ENCODE data around the gene SPATA6L.

The SPATA6L gene

GRCh38 chr9:4548811-4549725, 117.2 kb downstream of the SPATA6L start:
- no peak for DNase-seq
